Esophagus squamous epithelium (tissue), 4 donors: Measurements from ENCODE around the gene BICD2.

Experiments
- POLR2A ChIP-seq, 4 donors: fragments of 450-650 bp; IDR thresholded peaks; one replicate each; pipeline ENCODE4 v1.6.1; 2017; ENCODE audit warnings: antibody characterized with exemption in 4 of 4, mild to moderate bottlenecking in 4 of 4, moderate library complexity in 3 of 4
- TF ChIP-seq, protein P1 (sequence below), 6 experiments: fragments of 450-650 bp in 4 of 6; fragments of 200-600 bp in 2 of 6; sonication (generic) in 2 of 6; IDR thresholded peaks; one replicate each; pipeline ENCODE4 v1.5.1; 2016 to 2019; ENCODE audit warnings: antibody characterized with exemption in 6 of 6, mild to moderate bottlenecking in 4 of 6, moderate library complexity in 4 of 6

DNA sequence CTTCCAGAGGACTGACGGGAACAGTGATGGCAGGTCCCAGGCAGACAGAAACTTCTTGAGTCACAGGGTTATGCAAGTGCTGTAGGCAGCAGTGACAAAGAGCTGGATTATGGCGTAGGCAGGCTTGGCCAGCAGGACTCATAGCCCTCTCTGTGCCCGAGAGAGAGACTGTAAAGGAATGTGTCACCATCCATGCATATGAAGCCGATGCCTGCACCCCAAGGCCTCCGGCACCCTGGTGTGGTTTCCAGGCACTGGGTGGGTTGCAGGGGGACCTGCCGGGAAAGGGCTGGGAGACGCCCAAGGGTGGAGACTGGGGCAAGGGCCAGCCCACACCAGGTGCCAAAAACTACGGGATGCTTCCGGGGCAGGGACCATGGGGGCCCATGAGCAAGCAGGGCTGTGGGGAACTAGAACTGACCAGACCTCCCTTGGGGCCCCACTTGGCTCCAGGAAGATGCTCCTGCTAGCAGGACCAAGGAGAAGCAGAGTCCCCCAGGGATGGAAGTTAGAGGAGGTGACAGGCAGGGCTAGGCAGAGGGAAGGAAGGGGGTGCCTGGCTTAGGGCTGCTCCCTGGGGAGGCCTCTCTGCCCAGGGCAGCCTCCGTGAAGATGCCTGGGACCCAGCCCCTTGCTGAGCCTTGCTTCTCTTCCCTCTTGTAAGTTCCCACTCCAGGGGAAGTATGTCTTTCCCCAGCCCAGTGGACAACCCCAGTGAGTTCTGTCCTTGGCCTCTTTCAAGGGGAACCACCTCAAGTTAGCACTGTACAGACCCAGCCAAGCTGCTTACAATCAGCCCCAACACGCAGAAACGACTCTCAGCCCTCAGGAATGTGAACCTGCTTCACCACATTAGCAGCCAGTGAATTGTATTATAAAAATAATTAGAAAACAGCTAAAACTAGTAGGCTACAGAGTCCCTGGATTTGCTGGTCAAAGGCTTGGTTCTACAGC is 84.2 kb downstream of the BICD2 start:
- TF ChIP-seq POLR2A (IDR thresholded peaks at IDR 0.05) = no peak
- TF ChIP-seq, protein P1, sequence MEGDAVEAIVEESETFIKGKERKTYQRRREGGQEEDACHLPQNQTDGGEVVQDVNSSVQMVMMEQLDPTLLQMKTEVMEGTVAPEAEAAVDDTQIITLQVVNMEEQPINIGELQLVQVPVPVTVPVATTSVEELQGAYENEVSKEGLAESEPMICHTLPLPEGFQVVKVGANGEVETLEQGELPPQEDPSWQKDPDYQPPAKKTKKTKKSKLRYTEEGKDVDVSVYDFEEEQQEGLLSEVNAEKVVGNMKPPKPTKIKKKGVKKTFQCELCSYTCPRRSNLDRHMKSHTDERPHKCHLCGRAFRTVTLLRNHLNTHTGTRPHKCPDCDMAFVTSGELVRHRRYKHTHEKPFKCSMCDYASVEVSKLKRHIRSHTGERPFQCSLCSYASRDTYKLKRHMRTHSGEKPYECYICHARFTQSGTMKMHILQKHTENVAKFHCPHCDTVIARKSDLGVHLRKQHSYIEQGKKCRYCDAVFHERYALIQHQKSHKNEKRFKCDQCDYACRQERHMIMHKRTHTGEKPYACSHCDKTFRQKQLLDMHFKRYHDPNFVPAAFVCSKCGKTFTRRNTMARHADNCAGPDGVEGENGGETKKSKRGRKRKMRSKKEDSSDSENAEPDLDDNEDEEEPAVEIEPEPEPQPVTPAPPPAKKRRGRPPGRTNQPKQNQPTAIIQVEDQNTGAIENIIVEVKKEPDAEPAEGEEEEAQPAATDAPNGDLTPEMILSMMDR (IDR thresholded peaks at IDR 0.05) = no peak
